Tibial nerve (tissue), 4 donors: ENCODE data around the gene KRTAP10-6.

Experiments used
- CTCF ChIP-seq, 5 experiments: fragments of 200-600 bp in 3 of 5; fragments of 450-650 bp in 2 of 5; sonication (generic) in 3 of 5; IDR thresholded peaks; one replicate each; pipeline ENCODE4 v1.5.1; 2016 to 2019; ENCODE audit warnings: antibody characterized with exemption in 5 of 5, mild to moderate bottlenecking in 3 of 5, moderate library complexity in 2 of 5
- EP300 ChIP-seq, 2 donors: sonication (generic); formaldehyde crosslinking; IDR thresholded peaks; one replicate each; pipeline ENCODE4 v1.6.1; 2017; ENCODE audit warnings: antibody characterized with exemption in 2 of 2, mild to moderate bottlenecking in 1 of 2
- POLR2A ChIP-seq, 2 donors: fragments of 450-650 bp; IDR thresholded peaks; one replicate each; pipeline ENCODE4 v1.6.1; 2017; ENCODE audit warnings: antibody characterized with exemption in 2 of 2, mild to moderate bottlenecking in 2 of 2, moderate library complexity in 2 of 2

GRCh38 chr21:44625756-44626155 lies 33.5 kb upstream of the KRTAP10-6 start:
- TF ChIP-seq CTCF (IDR thresholded peaks at IDR 0.05): no peak
- TF ChIP-seq POLR2A (IDR thresholded peaks at IDR 0.05): no peak
- TF ChIP-seq EP300 (IDR thresholded peaks at IDR 0.05): no peak
